NCI-H82 treated with DMSO at 0.1 percent for 48 hours (cell line): ENCODE results near the gene OR1L8.

ENCODE experiments used
- DNase-seq: peaks from one replicate; lab custom pipeline; 2025; ENCODE audit not compliant: unreplicated experiment; lab: John Stamatoyannopoulos, UW

The OR1L8 gene

DNA sequence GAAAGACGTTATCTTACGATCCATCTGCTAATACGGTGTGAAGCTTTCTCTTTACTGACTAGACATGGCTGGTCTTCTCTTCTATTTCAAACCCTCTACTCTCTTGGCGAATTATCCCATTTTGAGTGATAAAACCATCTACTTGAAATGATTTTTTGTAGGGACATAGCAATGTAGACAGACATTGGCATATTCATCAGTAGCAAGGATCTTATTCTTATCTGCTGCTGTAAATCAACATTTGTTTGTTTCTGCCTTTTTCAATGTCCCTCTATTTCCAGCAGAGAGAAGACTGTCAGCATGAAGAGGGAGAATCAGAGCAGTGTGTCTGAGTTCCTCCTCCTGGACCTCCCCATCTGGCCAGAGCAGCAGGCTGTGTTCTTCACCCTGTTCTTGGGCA is 64.3 kb downstream of the OR1L8 start, which contains the start of gene OR1J4:
OR1J4 (plus strand) TSS at position 301 of the 400 bp plus-strand sequence; CDS start at position 301, 0 bp downstream.
- DNase-seq = no peak

DNA sequence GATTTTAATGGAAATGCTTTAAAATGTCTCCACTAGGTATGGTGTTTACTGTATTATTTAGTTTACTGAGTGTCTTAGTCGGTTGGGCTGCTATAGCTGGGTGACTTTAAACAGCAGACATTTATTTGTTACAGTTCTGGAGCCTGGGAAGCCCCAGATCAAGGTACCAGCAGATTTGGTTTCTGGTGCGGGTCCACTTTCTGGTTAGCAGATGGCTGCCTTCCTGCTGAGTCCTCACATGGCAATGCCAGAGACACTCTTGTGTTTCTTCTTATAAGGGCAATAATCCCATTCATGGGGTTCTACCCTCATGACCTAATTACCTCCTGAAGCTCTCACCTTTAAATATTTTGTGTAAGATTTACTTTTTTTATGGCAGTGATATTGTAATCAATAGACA is 65.0 kb downstream of the OR1L8 start:
- no peak for DNase-seq
